OCI-LY1 (cell line): Measurements from ENCODE around the gene ACVR1.

Experiments
- H2AFZ ChIP-seq: fragments of 200-600 bp; sonication (generic), shearing (Covaris generic); 2 replicates; pipeline ENCODE4 v1.6.0; 2014; ENCODE audit warnings: antibody characterized with exemption, mild to moderate bottlenecking, low read length
- H3F3A ChIP-seq: fragments of 200-600 bp; sonication (generic), shearing (Covaris generic); 2 replicates; pipeline ENCODE4 v1.6.0; 2014; ENCODE audit warnings: mild to moderate bottlenecking, antibody characterized with exemption, low read length, moderate library complexity; ENCODE audit not compliant: insufficient read depth
- H3K27ac ChIP-seq: fragments of 200-600 bp; sonication (generic); 2 replicates; pipeline ENCODE4 v1.5.1; 2014; ENCODE audit warnings: low read length, mixed run types, mild to moderate bottlenecking, low read depth; ENCODE audit not compliant: poor library complexity, severe bottlenecking
- H3K27me3 ChIP-seq: fragments of 200-600 bp; sonication (generic); 2 replicates; pipeline ENCODE4 v1.6.0; 2014; ENCODE audit warnings: antibody characterized with exemption, mild to moderate bottlenecking, low read length, moderate library complexity; ENCODE audit not compliant: insufficient read depth
- H3K36me3 ChIP-seq: fragments of 200-600 bp; sonication (generic); 2 replicates; pipeline ENCODE4 v1.6.1; 2014; ENCODE audit warnings: mild to moderate bottlenecking, antibody characterized with exemption, low read length, moderate library complexity, mixed read lengths; ENCODE audit not compliant: insufficient read depth
- H3K4me1 ChIP-seq: fragments of 200-600 bp; sonication (generic); 2 replicates; pipeline ENCODE4 v1.5.1; 2014; ENCODE audit warnings: mild to moderate bottlenecking, low read length, moderate library complexity; ENCODE audit not compliant: insufficient read depth, severe bottlenecking
- H3K4me2 ChIP-seq: fragments of 200-600 bp; sonication (generic), shearing (Covaris generic); 2 replicates; pipeline ENCODE4 v1.6.1; 2014; ENCODE audit warnings: low read length
- H3K4me3 ChIP-seq: fragments of 200-600 bp; sonication (generic); 2 replicates; pipeline ENCODE4 v1.5.1; 2014; ENCODE audit warnings: low read length, low read depth, mild to moderate bottlenecking, mixed read lengths; ENCODE audit not compliant: poor library complexity, severe bottlenecking
- H3K79me2 ChIP-seq: fragments of 200-600 bp; shearing (Covaris generic); 2 replicates; pipeline ENCODE4 v1.6.1; 2016; ENCODE audit warnings: mixed run types, low read length, mixed read lengths; ENCODE audit not compliant: insufficient read depth
- H3K9ac ChIP-seq: fragments of 200-600 bp; sonication (generic), shearing (Covaris generic); 2 replicates; pipeline ENCODE4 v1.6.1; 2014; ENCODE audit warnings: mild to moderate bottlenecking, low read length, mixed read lengths
- H3K9me2 ChIP-seq: fragments of 200-600 bp; sonication (generic), shearing (Covaris generic); 2 replicates; pipeline ENCODE4 v1.6.1; 2014; ENCODE audit warnings: low read depth, mild to moderate bottlenecking, low read length, mixed read lengths
- H3K9me3 ChIP-seq: fragments of 200-600 bp; shearing (Covaris generic); 2 replicates; pipeline ENCODE4 v1.6.1; 2014; ENCODE audit warnings: low read length, mixed read lengths
- H4K20me1 ChIP-seq: fragments of 200-600 bp; sonication (generic), shearing (Covaris generic); 2 replicates; pipeline ENCODE4 v1.6.0; 2016; ENCODE audit warnings: mild to moderate bottlenecking, low read length; ENCODE audit not compliant: insufficient read depth
- EZH2 ChIP-seq: fragments of 200-600 bp; sonication (generic), shearing (Covaris generic); IDR thresholded peaks from 2 replicates; pipeline ENCODE4 v1.8.0; 2017; ENCODE audit warnings: borderline replicate concordance, mixed run types, mild to moderate bottlenecking, antibody characterized with exemption, low read length, moderate library complexity, mixed read lengths
- TF ChIP-seq, protein P1 (sequence below): fragments of 200-600 bp; sonication (generic), shearing (Covaris generic); IDR thresholded peaks from 2 replicates; pipeline ENCODE4 v1.5.1; 2017; ENCODE audit warnings: mild to moderate bottlenecking, antibody characterized with exemption, low read length, moderate library complexity, mixed read lengths

The ACVR1 gene

GRCh38 chr2:157874348-157874747, 1.8 kb downstream of the ACVR1 start:
- Histone ChIP-seq H3K9me2 (no peaks in the 10 kb centered on the region), H3K27ac (no peak overlapping the region), H4K20me1 (no peaks in the 10 kb centered on the region), H3K9me3 (no peaks in the 10 kb centered on the region), H2AFZ (no peak overlapping the region), H3K4me2 (no peak overlapping the region), H3K4me1 (peaks cover 11% of the 10 kb centered on the region), H3K9ac (no peak overlapping the region), H3K4me3 (no peak overlapping the region), H3F3A (peaks cover 2% of the 10 kb centered on the region; the same call in 1 of the 2 replicates), H3K79me2 (no peaks in the 10 kb centered on the region), H3K27me3 (no peaks in the 10 kb centered on the region), H3K36me3 (no peaks in the 10 kb centered on the region)
- no peak for TF ChIP-seq EZH2
- TF ChIP-seq, protein P1, sequence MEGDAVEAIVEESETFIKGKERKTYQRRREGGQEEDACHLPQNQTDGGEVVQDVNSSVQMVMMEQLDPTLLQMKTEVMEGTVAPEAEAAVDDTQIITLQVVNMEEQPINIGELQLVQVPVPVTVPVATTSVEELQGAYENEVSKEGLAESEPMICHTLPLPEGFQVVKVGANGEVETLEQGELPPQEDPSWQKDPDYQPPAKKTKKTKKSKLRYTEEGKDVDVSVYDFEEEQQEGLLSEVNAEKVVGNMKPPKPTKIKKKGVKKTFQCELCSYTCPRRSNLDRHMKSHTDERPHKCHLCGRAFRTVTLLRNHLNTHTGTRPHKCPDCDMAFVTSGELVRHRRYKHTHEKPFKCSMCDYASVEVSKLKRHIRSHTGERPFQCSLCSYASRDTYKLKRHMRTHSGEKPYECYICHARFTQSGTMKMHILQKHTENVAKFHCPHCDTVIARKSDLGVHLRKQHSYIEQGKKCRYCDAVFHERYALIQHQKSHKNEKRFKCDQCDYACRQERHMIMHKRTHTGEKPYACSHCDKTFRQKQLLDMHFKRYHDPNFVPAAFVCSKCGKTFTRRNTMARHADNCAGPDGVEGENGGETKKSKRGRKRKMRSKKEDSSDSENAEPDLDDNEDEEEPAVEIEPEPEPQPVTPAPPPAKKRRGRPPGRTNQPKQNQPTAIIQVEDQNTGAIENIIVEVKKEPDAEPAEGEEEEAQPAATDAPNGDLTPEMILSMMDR = no peak

- Histone ChIP-seq H3K4me3 (no peak overlapping the region), H3K79me2 (no peaks in the 10 kb centered on the region), H3K9ac (no peak overlapping the region), H2AFZ (no peak overlapping the region), H3K4me2 (no peak overlapping the region), H3K27ac (no peak overlapping the region), H3K9me3 (no peaks in the 10 kb centered on the region), H3K4me1 (peaks cover 11% of the 10 kb centered on the region), H3K9me2 (no peaks in the 10 kb centered on the region), H3K36me3 (no peaks in the 10 kb centered on the region), H3F3A (peaks cover 2% of the 10 kb centered on the region; the same call in 1 of the 2 replicates), H4K20me1 (no peaks in the 10 kb centered on the region), H3K27me3 (no peaks in the 10 kb centered on the region)
- TF ChIP-seq EZH2 = no peak
- TF ChIP-seq, protein P1 = no peak
Measured at GRCh38 chr2:157872791-157873190, 3.3 kb downstream of the ACVR1 start.

- Histone ChIP-seq H3K27me3 (no peaks in the 10 kb centered on the region), H3K36me3 (no peaks in the 10 kb centered on the region), H3F3A (peaks cover 2% of the 10 kb centered on the region; the same call in 1 of the 2 replicates), H3K9me2 (no peaks in the 10 kb centered on the region), H3K4me2 (no peak overlapping the region), H3K9me3 (no peaks in the 10 kb centered on the region), H3K27ac (no peak overlapping the region), H3K4me1 (peaks cover 3% of the 10 kb centered on the region), H3K79me2 (no peaks in the 10 kb centered on the region), H2AFZ (no peak overlapping the region), H4K20me1 (no peaks in the 10 kb centered on the region), H3K9ac (no peak overlapping the region), H3K4me3 (no peak overlapping the region)
- TF ChIP-seq EZH2 = no peak
- TF ChIP-seq, protein P1 = no peak
Measured at GRCh38 chr2:157871415-157871814, 4.7 kb downstream of the ACVR1 start.
